Measurements from ENCODE around the gene PPM1M.

DNA sequence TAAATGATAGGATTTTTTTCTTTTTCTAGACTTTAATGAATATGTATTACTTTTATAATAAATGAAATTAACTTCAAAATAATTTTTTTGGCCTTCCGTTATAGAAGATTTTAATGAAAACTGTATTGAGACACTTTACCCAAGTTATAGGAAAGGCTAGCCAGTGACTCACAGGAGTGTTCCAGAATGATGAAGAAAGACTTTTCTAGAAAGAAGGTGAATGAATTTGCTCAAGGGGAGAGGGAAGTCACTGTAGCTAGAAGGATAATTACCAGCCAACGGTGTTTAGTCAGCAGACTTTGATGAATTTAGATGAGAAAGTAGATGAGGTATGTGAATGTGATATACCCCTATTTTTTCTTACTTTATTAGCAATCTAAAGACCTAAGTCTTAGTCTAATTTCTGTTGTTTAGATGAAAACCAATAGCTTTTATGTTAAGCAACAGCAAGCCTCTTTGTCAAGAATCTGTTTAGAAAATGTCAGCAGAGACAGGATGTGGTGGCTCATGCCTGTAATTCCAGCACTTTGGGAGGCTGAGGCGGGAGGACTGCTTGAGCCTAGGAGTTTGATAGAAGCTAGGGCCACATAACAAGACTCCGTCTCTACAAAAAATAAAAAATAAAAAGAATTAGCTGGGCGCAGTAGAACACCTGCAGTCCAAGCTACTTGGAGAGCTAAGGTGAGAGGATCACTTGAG, 44.4 kb upstream of the PPM1M start:
- TF ChIP-seq, protein P1, sequence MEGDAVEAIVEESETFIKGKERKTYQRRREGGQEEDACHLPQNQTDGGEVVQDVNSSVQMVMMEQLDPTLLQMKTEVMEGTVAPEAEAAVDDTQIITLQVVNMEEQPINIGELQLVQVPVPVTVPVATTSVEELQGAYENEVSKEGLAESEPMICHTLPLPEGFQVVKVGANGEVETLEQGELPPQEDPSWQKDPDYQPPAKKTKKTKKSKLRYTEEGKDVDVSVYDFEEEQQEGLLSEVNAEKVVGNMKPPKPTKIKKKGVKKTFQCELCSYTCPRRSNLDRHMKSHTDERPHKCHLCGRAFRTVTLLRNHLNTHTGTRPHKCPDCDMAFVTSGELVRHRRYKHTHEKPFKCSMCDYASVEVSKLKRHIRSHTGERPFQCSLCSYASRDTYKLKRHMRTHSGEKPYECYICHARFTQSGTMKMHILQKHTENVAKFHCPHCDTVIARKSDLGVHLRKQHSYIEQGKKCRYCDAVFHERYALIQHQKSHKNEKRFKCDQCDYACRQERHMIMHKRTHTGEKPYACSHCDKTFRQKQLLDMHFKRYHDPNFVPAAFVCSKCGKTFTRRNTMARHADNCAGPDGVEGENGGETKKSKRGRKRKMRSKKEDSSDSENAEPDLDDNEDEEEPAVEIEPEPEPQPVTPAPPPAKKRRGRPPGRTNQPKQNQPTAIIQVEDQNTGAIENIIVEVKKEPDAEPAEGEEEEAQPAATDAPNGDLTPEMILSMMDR (conservative IDR thresholded peaks at IDR 0.05 in 1 of 2, IDR thresholded peaks at IDR 0.05 in 1 of 2; ENCODE audit: low read depth in 1 of 2, low read length in 2 of 2): no peak
- no peak for TF ChIP-seq EZH2 (IDR thresholded peaks at IDR 0.05; ENCODE audit: low read length, missing control alignments)
